ENCODE data around the gene CCNYL1.

CCNYL1 gene

DNA sequence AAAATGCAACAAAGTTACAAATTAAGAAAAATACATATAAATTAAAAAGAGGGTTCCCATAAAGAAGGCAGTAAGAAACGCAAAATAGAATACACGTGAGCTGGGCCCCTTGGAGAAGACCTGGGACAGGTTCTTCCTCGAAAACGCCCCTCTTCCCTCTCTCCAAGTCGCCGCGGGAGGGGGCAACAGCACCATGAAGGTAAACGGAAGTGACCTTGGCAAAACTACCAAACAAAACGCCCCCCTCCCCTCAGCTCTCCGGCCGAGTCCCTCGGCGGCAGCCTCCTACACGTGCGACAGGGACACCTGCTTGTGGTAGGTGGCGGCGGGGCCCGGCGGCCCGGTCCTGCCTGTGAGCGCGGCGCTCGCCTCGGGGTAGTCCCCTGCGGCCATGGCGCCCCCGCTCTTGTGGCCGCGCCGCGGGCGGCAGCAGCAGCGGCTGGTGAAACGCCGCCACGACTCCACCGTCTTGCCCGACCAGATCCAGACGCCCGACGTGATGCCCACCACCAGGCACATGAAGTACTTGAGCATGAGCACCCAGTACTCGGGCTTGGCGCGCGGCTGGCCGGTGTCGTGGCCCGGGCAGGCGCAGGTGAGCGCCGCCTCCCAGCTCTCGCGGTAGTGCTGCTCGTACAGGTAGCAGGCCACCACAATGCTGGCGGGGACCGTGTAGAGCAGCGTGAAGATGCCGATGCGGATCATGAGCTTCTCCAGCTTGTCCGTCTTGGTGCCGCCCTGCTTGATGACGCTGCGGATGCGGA, 55.4 kb downstream of the CCNYL1 start:
- DNase-seq: no peak

DNA sequence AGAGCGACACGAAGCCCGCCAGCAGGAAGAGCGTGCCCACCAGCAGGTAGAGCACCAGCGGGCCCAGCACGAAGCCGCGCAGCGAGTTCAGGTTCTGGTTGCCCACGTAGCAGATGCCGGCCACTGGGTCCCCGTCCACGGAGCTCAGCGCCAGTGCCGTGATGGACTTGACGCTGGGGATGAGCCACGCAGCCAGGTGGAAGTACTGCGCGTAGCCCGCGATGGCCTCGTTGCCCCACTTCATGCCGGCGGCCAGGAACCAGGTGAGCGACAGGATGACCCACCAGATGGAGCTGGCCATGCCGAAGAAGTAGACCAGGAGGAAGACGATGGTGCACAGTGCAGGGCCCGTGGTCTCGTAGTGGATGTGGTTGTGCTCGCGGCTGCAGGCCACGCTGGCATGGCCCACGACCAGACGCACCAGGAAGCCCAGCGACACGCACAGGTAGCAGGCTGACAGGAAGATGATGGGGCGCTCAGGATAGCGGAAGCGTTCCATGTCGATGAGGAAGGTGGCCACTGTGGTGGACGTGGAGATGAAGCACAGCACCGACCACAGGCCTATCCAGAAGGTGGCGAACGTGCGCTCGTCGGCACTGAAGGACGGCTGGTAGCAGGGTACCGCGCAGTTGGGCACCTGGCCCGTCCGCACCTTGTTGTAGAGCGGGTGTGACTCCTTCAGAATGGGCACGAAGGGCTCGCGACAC, 56.2 kb downstream of the CCNYL1 start:
- no peak for DNase-seq

DNA sequence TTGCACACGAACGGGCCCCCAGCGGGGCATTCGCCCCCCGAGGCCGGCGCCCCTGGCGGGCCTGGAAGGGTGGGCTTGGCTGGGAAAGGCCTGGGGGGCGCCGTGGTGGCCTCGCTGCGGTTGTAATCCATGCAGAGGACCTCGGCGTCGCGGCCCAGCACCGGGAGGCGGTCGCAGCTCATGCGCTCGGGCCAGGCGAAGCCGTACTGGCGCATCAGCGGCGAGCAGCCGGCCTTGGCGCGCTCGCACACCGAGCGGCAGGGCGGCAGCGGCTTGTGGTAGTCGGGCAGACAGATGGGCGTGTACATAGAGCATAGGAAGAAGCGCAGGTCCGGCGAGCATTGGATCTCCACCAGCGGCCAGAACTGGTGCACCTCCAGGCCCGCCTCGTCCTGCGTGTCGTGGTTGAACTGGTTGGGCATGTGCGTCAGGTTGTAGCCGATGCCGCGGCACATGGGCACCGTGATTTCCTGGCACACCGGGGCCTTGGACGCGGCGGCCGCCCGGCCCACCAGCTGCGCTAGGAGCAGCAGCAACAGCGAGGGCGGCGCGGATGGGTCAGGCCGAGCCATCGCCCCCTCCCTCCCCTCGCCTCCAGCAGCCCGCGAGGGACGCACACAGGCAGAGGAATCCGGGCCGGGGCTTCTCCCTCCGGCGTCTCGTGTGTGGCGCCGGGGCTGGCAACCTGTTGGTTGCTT, 56.9 kb downstream of the CCNYL1 start:
- DNase-seq: no peak

DNA sequence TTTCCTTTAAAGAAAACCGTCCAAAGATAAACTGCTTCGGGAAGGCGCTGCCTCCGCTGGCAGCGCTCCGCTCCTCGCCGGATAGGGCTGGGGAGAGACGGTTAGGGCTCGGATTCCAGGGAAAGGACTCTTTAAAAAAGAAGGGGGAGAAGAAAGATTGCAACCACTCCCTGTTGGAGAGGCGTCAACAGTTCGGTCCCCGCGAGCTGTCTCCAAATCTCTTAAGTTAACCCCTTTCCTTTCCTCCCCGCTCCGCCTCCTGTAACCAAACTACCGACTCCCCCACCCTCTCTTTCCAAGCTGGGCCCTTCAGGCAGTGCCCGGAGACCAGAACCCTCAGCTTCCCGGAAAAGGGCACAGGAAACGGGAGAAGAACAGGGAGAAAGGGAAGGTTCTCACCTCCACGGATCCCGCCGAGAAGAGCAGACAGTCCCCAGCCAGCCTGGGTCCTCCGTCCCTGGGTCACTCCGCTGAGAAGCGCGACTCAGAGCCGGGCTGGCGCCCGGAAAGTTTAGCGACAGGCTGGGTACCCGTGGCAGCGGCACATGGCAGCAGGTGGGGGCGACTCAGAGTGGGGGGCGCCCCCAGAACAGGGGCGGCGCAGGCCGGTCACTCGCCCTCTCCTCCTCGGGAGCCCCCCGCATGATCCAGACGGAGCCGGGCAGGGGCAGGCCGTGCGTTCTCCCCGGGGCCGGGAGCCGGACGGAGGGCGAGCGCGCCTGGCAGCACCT, 57.6 kb downstream of the CCNYL1 start:
- no peak for DNase-seq

DNA sequence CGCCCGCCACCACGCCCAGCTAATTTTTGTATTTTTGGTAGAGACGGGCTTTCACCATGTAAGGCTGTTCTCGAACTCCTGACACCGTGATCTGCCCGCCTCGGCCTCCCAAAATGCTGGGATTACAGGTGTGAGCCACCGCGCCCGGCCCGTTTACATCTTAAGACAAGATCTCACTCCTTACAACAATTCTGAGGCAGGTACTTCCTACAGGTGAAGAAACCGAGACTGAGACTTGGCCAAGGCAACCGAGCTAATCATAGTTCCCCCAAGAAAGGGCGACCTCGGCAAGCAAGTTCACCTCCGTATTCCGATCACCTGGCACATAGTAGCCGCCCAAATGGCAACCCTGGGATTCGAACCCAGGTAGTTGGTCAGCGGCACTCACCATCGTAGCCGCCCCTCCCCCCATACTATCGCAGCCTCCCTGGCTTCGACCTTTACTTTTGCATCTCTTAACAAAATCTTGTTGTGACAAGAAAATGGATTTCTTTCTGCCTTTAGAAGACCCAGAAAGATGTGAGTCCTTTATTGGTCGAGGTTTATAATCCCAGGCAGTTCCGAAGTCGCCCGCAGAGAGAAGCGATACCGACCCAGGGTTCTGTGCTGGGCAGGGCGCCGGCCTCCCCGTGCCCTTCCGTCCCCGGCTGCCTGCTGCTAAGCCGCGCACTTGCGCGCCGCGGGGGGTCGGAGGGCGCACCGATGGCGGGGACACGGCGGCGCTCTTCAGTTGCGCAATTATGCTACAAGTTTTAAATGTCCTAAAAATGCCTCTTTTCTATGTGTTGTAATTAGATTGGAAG, 59.4 kb downstream of the CCNYL1 start:
- no peak for DNase-seq

DNA sequence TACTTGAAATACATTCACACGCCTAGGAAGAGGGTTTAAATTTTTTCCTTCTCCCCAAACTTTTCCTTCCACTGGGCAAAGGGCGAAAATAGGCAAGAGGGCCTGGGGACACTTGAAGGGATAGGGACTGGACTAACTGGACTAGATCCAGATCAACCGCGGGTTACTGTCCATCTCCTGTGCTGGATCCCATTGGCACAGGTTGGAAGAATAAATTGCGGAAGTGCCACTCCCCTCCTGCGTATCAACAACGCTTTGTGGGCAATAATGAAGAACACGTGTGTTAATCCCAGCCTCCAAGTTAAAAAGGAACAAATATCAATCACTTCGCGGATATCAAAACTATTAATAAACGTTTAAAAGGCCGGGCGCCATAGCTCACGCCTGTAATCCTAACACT, 60.0 kb downstream of the CCNYL1 start:
- DNase-seq: no peak

DNA sequence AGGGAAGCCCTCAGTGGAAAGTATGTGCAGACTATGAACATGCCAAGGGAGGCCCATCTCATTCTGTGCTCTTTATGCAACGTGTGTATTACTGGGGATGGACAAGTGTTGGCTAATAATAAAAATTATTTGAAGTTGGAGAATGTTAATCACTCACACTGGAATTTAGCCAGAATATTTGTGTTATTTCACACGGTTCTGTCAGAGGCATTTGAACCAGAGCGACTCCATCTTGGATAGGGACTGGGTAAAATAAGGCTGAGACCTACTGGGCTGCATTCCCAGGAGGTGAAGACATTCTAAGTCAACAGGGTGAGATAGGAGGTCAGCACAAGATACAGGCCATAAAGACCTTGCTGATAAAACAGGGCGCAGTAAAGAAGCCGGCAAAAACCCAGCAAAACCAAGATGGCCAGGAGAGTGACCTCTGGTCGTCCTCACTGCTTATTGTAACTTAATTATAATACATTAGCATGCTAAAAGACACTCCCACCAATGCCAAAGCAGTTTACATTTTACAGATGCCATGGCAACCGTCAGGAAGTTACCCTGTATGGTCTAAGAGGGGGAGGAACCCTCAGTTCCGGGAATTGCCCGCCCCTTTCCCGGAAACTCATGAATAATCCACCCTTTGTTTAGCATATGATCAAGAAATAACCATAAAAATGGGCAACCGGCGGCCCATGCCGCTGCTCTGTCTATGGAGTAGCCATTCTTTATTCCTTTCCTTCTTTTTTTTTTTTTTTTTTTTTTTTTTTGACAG, 60.8 kb downstream of the CCNYL1 start:
- peak; percentile 18 for DNase-seq

DNA sequence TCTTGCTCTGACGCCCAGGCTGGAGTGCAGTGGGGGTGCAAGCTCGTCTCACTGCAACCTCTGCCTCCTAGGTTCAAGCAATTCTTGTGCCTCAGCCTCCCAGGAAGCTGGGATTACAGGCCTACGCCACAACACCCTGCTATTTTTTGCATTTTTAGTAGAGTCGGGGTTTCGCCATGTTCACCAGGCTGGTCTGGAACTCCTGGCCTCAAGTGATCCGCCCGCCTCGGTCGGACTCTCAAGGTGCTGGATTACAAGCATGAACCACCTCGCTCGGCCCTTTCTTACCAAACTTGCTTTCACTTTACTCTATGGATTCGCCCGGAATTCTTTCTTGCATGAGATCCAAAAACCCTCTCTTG, 61.4 kb downstream of the CCNYL1 start:
- DNase-seq: no peak

DNA sequence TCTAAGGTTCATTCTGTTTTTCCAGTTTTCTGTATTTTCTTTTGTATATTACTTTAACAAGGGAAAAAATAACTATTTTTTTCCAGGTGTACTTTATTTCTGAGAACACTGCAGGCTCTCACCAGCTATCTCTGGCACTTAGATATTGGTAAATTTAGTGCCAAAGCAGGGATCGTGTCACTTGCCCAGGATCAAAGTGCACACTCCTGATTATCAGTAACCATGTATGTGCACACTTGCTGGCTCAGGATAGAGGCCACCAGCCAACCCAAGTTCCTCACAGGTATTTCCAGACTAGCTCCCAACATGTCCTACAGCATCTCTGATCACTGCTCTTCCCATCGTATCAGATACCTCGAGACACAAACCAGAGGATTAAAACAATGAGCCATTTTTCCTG, 64.0 kb downstream of the CCNYL1 start:
- DNase-seq: no peak

DNA sequence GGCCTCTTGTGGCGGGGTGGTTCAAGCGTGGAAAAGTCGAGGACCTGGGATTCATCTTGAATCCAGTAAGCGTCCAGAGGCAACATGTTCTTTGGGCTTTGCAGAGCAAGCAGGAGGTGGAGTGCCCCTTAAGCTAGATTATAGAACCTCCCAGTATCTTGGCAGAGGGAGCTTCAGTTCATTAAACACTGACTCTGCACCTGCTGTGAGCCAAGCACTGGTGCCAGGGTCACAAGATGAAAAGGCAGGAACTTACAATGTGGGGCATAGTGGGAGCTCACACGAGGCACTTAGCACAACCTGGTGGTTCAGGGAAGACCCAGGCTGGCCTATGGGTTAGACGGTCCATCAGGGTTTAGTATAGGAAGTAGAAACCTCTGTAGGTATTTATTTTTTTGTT, 65.7 kb downstream of the CCNYL1 start:
- DNase-seq: no peak

DNA sequence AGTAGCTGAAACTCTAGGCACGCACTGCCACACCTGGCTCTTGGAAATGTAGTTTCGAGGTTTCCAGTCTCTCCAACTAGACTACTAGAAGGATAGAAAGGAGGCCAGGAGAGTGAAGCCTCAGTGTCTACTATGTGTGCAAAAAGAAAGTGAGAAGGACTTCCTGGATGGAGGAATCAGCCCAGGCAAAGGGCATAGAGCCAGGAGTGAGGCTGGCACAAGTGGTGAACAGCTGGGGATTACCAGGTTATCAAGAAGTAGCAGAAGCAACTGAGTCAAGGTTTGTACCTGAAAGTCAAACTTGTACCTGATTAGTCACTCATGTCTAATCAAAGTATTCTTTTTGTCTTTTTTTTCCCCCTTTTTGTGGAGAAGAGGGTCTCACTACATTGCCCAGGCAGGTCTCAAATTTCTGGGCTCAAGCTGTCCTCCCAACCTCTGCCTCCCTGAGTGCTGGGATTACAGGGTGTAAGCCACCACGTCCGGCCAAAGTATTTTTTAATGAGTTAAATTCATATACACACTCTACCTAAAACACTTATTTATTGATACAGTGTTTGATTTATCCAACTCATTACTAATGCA, 67.0 kb downstream of the CCNYL1 start:
- DNase-seq: no peak

DNA sequence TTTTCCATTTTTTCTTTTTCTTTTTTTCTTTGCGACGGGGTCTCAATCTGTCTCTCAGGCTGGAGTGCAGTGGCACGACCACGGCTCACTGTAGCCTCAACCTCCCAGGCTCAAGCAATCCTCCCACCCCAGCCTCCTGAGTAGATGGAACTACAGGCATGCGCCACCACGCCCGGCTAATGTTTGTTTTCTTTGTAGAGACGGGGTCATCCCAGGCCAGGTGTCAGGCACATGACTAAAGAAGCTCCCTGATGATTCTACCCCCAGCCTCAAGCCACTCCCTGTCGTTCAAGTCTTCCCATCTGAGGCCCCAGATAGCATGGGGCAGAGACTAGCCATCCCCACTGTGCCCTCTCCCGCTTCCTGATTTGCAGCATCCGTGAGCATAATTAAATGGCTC, 68.1 kb downstream of the CCNYL1 start:
- DNase-seq: no peak

DNA sequence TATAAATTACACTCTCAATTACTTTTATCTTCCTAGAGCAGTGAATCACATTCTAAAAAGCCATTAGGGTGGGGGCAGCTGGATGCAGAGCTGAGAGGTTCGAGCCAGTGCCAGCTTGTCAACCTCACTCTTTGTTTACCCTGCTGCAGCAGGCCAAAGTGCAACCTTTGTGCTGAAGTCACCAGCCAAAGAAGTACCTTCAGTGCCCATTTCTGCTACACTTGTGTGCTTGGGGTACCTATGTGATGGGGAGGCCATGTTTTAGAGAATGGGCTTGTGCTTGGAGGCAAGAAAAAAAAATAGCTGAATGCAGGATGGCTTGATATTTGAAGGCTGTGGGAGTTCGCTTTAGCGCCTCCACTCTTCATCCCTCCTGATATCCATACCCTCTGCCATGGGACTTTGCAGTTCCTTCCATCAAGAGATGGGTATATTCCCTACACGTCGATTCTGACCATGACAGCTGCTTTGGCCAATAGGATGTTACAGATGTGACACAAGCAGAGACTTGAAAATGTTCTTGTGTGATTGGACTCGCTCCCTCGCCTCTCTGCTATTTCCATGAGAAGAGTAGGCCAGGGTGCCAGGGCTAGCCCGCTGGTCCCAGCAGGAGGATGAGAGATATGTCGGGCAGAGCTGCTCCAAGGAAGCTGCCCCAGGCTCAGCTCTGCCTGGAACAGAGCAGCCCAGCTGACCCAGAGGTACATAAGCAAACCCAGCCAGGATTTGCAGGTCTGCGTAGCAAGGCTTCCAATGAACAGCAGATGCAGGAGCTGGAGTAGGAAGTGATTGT, 71.0 kb downstream of the CCNYL1 start:
- DNase-seq: no peak

DNA sequence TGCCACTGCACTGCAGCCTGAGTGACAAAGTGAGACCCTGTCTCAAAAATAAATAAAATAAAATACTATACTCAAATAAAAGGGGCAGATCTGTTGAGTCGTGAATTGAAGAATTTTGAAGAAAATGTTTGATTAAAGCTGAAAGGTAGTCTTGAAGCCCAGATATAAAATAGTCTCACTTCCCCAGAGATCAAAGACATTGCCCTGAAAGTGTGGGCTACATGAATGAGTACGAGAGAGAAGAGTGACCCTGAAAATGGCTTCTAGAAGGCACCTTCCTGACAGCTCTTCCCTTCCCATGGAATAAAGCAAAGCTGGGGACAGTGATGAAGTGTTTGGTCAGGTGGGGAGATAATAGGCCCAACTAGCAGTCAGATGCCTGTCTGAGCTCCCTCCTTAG, 72.1 kb downstream of the CCNYL1 start:
- DNase-seq: no peak

DNA sequence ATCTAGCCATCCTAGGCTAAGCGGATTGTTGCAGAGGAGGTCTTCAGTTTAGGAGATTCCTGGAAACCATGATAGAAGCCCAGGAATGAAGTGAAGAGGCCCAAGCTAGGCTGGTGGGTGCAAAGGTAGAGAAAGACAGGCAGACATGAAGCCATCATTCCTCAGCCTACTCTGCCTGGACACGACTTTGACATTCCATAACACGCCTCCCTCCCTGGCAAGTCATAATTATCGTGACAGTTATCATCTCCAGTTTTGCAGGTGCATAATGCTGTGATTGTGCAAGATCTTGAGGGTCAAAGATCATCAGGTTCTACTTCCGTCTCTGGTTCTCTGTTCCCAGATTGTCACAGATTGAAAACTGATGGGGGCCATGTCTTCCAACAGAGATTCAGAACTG, 73.5 kb downstream of the CCNYL1 start:
- no peak for DNase-seq

DNA sequence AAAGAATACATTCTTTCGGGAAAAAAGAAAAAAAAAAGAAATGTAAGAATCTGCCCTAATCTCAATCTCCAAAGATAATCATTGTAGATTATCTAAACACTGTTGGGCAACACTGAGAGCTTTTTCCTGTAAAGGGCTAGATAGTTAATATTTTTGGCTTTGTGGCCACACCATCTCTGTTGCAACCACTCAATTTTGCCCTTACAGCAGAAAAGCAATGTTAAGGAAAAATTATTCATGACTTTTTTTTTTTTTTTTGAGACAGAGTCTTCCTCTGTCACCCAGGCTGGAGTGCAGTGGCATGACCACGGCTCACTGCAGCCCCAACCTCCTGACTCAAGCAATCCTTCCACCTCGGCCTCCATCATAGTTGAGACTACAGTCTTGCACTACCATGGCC, 75.6 kb downstream of the CCNYL1 start:
- no peak for DNase-seq

DNA sequence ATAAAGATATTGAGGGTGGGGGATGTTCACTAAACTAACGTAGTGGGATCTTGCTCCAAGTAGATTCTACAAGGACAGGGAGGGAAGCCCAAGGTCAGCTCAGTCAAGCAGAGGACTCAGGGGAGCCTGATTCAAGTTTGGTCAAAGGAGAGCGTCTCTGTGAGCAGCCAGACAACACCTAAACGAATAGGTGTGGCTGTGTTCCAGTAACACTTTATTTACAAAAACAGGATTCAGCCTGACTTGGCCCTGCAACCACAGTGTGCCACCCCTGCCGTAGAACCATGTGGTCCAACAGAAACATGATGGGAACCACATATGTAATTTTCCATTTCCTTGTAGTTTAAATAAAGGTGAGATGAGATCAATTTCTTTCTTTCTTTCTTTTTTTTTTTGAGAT, 76.4 kb downstream of the CCNYL1 start:
- no peak for DNase-seq

DNA sequence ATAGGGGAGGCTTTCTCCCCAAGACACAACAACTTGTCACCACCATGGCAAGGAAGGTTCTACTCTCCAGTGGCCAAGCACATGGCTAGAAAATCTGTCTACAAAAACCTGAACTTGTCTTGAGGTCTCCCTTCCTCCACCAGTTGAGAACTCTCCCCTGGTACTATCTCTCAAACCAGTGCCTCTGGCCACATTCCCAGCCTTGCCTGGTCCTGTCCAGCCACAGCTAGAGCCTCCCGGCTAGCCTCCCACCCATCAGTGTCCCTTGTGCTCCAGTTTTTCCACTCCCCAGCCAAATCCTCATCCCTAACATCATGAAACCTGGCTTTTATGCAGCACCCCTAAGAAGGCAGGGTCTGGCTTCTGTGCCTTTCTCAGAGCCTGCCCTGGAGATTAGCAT, 79.5 kb downstream of the CCNYL1 start:
- no peak for DNase-seq

DNA sequence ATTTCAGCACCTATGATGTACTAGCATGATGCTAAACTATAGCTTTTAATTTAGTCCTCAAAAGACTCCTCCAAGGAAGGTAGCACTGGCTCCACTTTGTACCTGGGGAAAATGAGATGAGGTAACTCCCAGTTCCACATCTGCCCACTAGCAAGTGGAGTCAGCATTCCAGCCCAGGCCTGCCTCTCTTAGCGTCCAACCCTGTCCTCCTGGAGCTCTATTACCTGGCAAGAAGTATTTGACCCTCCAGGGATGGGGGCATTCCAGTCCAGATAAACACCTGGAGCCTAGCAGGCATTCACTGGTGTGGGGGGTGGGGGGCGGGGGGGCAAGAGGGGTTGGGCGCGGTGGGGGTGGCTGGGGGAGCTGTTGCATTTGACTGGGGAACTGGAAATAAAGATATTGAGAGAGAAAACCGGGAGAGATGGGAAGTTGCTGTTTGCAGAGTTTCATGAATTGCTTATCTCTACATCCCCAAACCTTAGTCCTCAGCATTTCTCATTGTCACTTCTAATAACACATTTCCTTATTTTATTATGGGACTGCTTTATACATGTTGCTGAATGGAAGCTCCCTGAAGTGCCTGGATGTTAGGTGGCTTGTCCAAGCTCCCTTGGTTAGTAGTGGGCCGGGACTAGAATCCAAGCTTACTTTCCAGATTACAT, 80.3 kb downstream of the CCNYL1 start:
- no peak for DNase-seq

All from fibroblast of skin of abdomen (primary cell).